Tibial nerve (tissue), 4 donors: ENCODE data around the gene EGFLAM. TPM values are rescaled to one million over a fixed set of nuclear protein-coding genes. Genes with fewer than 3 reads are reported as not detected.

Experiments used
- DNase-seq, 2 donors: peaks; one replicate each; pipeline ENCODE4 v3.0.0-alpha.2; 2019; ENCODE audit warnings: low spot score in 2 of 2
- H3K27ac ChIP-seq, 4 donors: fragments of 200-600 bp; sonication (generic) in 3 of 4; one replicate each; pipeline ENCODE4 v1.5.1; 2017 to 2019; ENCODE audit warnings: mild to moderate bottlenecking in 1 of 4
- H3K27me3 ChIP-seq, 2 donors: fragments of 200-600 bp; sonication (generic) in 1 of 2; one replicate each; pipeline versions ENCODE4 v1.5.1 to v1.6.0; 2017 to 2019
- H3K36me3 ChIP-seq, 3 donors: fragments of 200-600 bp; sonication (generic); one replicate each; pipeline ENCODE4 v1.5.1; 2018 to 2019
- H3K4me1 ChIP-seq, 4 donors: fragments of 200-600 bp; sonication (generic) in 3 of 4; one replicate each; pipeline ENCODE4 v1.5.1; 2017 to 2019
- H3K4me3 ChIP-seq, 4 donors: fragments of 200-600 bp; sonication (generic) in 3 of 4; one replicate each; pipeline ENCODE4 v1.5.1; 2017 to 2019; ENCODE audit warnings: mild to moderate bottlenecking in 1 of 4, moderate library complexity in 1 of 4
- H3K9me3 ChIP-seq, 4 donors: fragments of 200-600 bp; sonication (generic) in 3 of 4; one replicate each; pipeline ENCODE4 v1.5.1; 2017 to 2019
- EP300 ChIP-seq, 2 donors: sonication (generic); formaldehyde crosslinking; IDR thresholded peaks; one replicate each; pipeline ENCODE4 v1.6.1; 2017; ENCODE audit warnings: antibody characterized with exemption in 2 of 2, mild to moderate bottlenecking in 1 of 2
- POLR2A ChIP-seq, 2 donors: fragments of 450-650 bp; IDR thresholded peaks; one replicate each; pipeline ENCODE4 v1.6.1; 2017; ENCODE audit warnings: antibody characterized with exemption in 2 of 2, mild to moderate bottlenecking in 2 of 2, moderate library complexity in 2 of 2
- WGBS, 2 donors: methylation state at CpG; one replicate each; pipeline ENCODE4 v1.1.5; 2018; 5-methylcytosine and 5-hydroxymethylcytosine counted together
- total RNA-seq, 4 donors: library from RNA; depleted of rRNA; stranded (reverse); fragments of >200 nt; gene quantifications; one replicate each; pipeline ENCODE4 v1.1.0, GENCODE V29; 2016
- TF ChIP-seq, protein P1 (sequence below), 5 experiments: fragments of 200-600 bp in 3 of 5; fragments of 450-650 bp in 2 of 5; sonication (generic) in 3 of 5; IDR thresholded peaks; one replicate each; pipeline ENCODE4 v1.5.1; 2016 to 2019; ENCODE audit warnings: antibody characterized with exemption in 5 of 5, mild to moderate bottlenecking in 3 of 5, moderate library complexity in 2 of 5

Gene EGFLAM
- total RNA-seq, 4 donors from 2014 or later, result 18.4 to 64.5 (median 51.1) TPM

- peaks cover 0 to 5% (median 0%) of the 10 kb centered on the region in 3 donors for H3K36me3 ChIP-seq
- WGBS, 2 donors, result 35 to 40% methylated on average over 4 of the region's 4 CpGs
- no peak overlapping the region for H3K4me3 ChIP-seq
- no peak for TF ChIP-seq EP300 (IDR thresholded peaks at IDR 0.05)
- H3K4me1 ChIP-seq, result peaks cover 0 to 26% (median 0%) of the 10 kb centered on the region in 4 donors
- no peaks in the 10 kb centered on the region for H3K9me3 ChIP-seq
- peak overlapping the region in 3 of 4 donors; percentile 5 to 58 (median 35) for H3K27ac ChIP-seq
- H3K27me3 ChIP-seq, result no peaks in the 10 kb centered on the region
- DNase-seq, result no peak
These were observed 198.5 kb downstream of the EGFLAM start for GRCh38 chr5:38456657-38457399.

DNA sequence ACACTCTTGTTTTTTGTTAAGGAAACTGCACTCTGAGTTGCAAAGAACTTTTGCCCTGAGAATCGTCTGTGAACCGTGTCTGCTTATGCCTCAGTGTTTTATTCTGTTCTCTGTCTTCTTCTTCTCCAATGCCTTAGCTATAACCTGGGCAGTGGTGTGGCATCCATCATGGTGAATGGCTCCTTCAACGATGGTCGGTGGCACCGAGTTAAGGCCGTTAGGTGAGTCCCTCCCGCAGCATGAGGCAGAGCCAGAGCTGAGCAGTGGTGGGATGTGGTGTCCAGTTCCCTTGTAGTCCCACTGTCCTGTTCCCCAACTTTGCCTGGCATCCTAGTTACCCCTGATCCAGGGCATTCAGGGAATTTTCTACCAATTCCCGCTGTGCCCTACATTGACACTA, 199.8 kb downstream of the EGFLAM start:
- Histone ChIP-seq H3K36me3 (peaks cover 0 to 5% (median 0%) of the 10 kb centered on the region in 3 donors), H3K4me1 (peaks cover 0 to 27% (median 0%) of the 10 kb centered on the region in 4 donors), H3K27me3 (no peaks in the 10 kb centered on the region), H3K27ac (no peak overlapping the region), H3K4me3 (no peak overlapping the region), H3K9me3 (no peaks in the 10 kb centered on the region)
- WGBS, 2 donors, result 96 to 97% methylated on average over 8 of the region's 8 CpGs
- TF ChIP-seq EP300 (IDR thresholded peaks at IDR 0.05) (no peak), POLR2A (IDR thresholded peaks at IDR 0.05) (no peak)
- TF ChIP-seq, protein P1, sequence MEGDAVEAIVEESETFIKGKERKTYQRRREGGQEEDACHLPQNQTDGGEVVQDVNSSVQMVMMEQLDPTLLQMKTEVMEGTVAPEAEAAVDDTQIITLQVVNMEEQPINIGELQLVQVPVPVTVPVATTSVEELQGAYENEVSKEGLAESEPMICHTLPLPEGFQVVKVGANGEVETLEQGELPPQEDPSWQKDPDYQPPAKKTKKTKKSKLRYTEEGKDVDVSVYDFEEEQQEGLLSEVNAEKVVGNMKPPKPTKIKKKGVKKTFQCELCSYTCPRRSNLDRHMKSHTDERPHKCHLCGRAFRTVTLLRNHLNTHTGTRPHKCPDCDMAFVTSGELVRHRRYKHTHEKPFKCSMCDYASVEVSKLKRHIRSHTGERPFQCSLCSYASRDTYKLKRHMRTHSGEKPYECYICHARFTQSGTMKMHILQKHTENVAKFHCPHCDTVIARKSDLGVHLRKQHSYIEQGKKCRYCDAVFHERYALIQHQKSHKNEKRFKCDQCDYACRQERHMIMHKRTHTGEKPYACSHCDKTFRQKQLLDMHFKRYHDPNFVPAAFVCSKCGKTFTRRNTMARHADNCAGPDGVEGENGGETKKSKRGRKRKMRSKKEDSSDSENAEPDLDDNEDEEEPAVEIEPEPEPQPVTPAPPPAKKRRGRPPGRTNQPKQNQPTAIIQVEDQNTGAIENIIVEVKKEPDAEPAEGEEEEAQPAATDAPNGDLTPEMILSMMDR (IDR thresholded peaks at IDR 0.05), result no peak
- no peak for DNase-seq

- Histone ChIP-seq H3K27ac (peak overlapping the region in 3 of 4 donors; percentile 22 to 95 (median 89)), H3K27me3 (no peaks in the 10 kb centered on the region), H3K9me3 (no peaks in the 10 kb centered on the region), H3K4me1 (peaks cover 0 to 55% (median 38%) of the 10 kb centered on the region in 4 donors), H3K36me3 (peaks cover 0 to 5% (median 0%) of the 10 kb centered on the region in 3 donors), H3K4me3 (no peak overlapping the region)
- no peak for DNase-seq
- no peak for TF ChIP-seq POLR2A (IDR thresholded peaks at IDR 0.05)
- TF ChIP-seq, protein P1 (IDR thresholded peaks at IDR 0.05), result no peak
- TF ChIP-seq EP300 (IDR thresholded peaks at IDR 0.05), result no peak
- WGBS, 2 donors, result 42 to 47% methylated on average over 7 of the region's 7 CpGs
These were observed 204.7 kb downstream of the EGFLAM start for GRCh38 chr5:38462976-38463633.

GRCh38 chr5:38463634-38464521, 205.5 kb downstream of the EGFLAM start:
- H3K27me3 ChIP-seq, result no peaks in the 10 kb centered on the region
- H3K4me1 ChIP-seq, result peaks cover 0 to 62% (median 45%) of the 10 kb centered on the region in 4 donors
- H3K4me3 ChIP-seq, result no peak overlapping the region
- WGBS, 2 donors, result 32 to 44% methylated on average over 10 of the region's 10 CpGs
- H3K9me3 ChIP-seq, result no peaks in the 10 kb centered on the region
- H3K27ac ChIP-seq, result peak overlapping the region; percentile 22 to 95 (median 58)
- DNase-seq, result no peak
- H3K36me3 ChIP-seq, result peaks cover 0 to 3% (median 0%) of the 10 kb centered on the region in 3 donors
- TF ChIP-seq EP300 (IDR thresholded peaks at IDR 0.05) (peak in 1 of 2 donors; percentile 58), POLR2A (IDR thresholded peaks at IDR 0.05) (no peak)

DNA sequence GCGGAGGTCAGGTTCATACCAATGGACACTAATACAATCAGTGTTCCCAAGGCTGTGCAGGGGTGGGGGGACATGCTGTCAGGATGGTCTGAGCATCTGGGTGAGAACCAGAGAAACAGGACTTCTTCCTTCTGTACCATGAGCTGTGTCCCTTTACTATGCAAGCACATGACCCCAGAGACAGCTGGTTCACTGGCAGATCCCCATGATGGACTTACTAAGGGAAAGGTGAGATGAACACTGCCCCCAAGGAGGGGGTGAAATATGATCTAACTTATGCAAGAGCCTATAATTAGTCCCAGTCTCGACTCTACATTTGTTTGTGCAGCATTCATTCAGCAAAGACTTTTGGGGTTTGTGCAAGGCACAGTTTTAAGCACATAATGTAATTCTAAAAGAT, 206.7 kb downstream of the EGFLAM start:
- no peaks in the 10 kb centered on the region for H3K27me3 ChIP-seq
- H3K4me1 ChIP-seq, result peaks cover 0 to 74% (median 57%) of the 10 kb centered on the region in 4 donors
- DNase-seq, result no peak
- peak overlapping the region in 3 of 4 donors; percentile 81 to 95 (median 89) for H3K27ac ChIP-seq
- H3K9me3 ChIP-seq, result no peaks in the 10 kb centered on the region
- TF ChIP-seq, protein P1 (IDR thresholded peaks at IDR 0.05), result no peak
- TF ChIP-seq EP300 (IDR thresholded peaks at IDR 0.05) (no peak), POLR2A (IDR thresholded peaks at IDR 0.05) (no peak)
- H3K4me3 ChIP-seq, result no peak overlapping the region
- 48 to 62% methylated on average over 2 of the region's 2 CpGs for WGBS, 2 donors
- no peaks in the 10 kb centered on the region for H3K36me3 ChIP-seq
